ENCODE measurements around the gene KRT81. TPM values are rescaled to one million over a fixed set of nuclear protein-coding genes. Genes with fewer than 3 reads are reported as not detected.

Gene KRT81
- polyA plus RNA-seq, 1 donor from 2014 or later, result not detected

DNA sequence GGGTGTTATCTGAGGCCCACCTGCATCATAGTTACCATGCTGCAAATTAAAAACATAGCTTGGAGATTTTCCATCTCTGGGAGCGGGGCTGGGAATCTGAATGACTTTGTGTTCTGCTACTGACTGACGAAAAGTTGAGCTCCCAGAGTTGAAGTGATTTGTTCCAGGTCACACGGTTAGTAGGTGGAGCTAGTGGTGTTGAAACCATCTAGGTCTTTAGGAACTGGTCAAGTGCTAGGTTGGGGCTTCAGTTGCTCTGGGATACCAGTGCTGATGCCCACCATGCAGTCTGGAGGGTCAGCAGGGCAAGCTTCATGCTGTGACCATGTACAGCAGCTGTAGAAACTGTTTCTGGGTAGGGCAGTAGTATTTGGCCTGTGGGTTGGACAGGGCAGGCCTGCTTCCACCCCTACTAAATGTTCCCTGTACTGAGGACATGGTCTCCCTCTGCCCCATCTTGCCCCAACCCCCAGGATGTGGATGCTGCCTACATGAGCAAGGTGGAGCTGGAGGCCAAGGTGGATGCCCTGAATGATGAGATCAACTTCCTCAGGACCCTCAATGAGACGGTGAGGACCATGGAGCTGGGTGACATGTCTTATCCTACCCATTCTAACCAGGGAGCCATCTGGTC is 53.0 kb downstream of the KRT81 start:
- no peaks in the 10 kb centered on the region for H3K9me3 ChIP-seq (ENCODE audit: low read length)

DNA sequence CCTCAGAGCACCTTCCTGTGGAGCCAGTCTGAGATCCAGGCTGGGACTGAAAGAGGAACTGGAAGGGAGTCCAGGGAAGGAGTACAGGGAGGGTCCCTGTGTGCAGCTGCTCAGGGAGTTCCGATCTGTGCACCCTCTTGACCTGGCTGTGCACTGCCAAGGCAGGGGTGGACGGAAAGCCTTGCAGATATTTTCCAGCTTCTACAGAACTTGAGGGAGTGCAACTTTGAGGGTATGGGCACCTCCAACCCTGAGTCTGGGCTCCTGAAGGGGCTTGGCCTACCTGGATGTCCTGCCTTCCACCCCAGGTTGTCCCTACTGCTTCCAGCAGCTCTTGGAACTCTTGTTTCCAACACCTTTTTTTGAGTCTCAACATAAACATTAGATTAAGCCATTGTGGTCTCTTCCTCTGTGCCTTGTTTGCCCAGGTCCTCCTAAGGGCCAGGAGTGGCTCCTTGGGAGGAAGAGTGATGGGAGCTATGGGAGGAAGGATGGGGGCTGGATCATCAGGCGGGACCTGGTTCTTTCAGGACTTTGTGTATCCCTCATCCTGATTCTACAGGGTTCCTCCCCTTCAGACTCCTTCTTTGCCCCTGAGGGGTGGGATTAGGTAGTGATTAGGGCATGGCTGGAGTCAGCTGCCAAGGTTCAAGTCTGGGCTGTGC is 54.8 kb downstream of the KRT81 start:
- H3K27me3 ChIP-seq (ENCODE audit: insufficient read depth, low read depth, low read length), result peaks cover 36% of the 10 kb centered on the region
- no peaks in the 10 kb centered on the region for H3K36me3 ChIP-seq (ENCODE audit: insufficient read depth, low read length)
- no peaks in the 10 kb centered on the region for H4K20me1 ChIP-seq (ENCODE audit: insufficient read depth)
- no peaks in the 10 kb centered on the region for H3K9me2 ChIP-seq (ENCODE audit: insufficient read depth, low read length)
- H3K9me3 ChIP-seq (ENCODE audit: low read length), result no peaks in the 10 kb centered on the region
- H3K79me2 ChIP-seq (replicated peaks; ENCODE audit: insufficient read depth, low read length), result no peaks in the 10 kb centered on the region
- H3F3A ChIP-seq (ENCODE audit: insufficient read depth, low read length, poor library complexity, severe bottlenecking), result no peaks in the 10 kb centered on the region
- H3K9ac ChIP-seq (ENCODE audit: low read length), result no peak overlapping the region
- TF ChIP-seq RAD21 (conservative IDR thresholded peaks at IDR 0.05) (no peak), EZH2 (IDR thresholded peaks at IDR 0.05; ENCODE audit: borderline replicate concordance, insufficient read depth, low read length, poor library complexity, severe bottlenecking) (no peak), EP300 (conservative IDR thresholded peaks at IDR 0.05; ENCODE audit: poor library complexity, severe bottlenecking) (no peak), POLR2AphosphoS5 (IDR thresholded peaks at IDR 0.05) (no peak), SMC3 (conservative IDR thresholded peaks at IDR 0.05; ENCODE audit: poor library complexity) (no peak), MXI1 (conservative IDR thresholded peaks at IDR 0.05; ENCODE audit: poor library complexity, severe bottlenecking) (no peak), TAF1 (IDR thresholded peaks at IDR 0.05; ENCODE audit: low read depth) (no peak)
- TF ChIP-seq, protein P1, sequence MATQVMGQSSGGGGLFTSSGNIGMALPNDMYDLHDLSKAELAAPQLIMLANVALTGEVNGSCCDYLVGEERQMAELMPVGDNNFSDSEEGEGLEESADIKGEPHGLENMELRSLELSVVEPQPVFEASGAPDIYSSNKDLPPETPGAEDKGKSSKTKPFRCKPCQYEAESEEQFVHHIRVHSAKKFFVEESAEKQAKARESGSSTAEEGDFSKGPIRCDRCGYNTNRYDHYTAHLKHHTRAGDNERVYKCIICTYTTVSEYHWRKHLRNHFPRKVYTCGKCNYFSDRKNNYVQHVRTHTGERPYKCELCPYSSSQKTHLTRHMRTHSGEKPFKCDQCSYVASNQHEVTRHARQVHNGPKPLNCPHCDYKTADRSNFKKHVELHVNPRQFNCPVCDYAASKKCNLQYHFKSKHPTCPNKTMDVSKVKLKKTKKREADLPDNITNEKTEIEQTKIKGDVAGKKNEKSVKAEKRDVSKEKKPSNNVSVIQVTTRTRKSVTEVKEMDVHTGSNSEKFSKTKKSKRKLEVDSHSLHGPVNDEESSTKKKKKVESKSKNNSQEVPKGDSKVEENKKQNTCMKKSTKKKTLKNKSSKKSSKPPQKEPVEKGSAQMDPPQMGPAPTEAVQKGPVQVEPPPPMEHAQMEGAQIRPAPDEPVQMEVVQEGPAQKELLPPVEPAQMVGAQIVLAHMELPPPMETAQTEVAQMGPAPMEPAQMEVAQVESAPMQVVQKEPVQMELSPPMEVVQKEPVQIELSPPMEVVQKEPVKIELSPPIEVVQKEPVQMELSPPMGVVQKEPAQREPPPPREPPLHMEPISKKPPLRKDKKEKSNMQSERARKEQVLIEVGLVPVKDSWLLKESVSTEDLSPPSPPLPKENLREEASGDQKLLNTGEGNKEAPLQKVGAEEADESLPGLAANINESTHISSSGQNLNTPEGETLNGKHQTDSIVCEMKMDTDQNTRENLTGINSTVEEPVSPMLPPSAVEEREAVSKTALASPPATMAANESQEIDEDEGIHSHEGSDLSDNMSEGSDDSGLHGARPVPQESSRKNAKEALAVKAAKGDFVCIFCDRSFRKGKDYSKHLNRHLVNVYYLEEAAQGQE (IDR thresholded peaks at IDR 0.05; ENCODE audit: borderline replicate concordance), result no peak
- TF ChIP-seq, protein P2, sequence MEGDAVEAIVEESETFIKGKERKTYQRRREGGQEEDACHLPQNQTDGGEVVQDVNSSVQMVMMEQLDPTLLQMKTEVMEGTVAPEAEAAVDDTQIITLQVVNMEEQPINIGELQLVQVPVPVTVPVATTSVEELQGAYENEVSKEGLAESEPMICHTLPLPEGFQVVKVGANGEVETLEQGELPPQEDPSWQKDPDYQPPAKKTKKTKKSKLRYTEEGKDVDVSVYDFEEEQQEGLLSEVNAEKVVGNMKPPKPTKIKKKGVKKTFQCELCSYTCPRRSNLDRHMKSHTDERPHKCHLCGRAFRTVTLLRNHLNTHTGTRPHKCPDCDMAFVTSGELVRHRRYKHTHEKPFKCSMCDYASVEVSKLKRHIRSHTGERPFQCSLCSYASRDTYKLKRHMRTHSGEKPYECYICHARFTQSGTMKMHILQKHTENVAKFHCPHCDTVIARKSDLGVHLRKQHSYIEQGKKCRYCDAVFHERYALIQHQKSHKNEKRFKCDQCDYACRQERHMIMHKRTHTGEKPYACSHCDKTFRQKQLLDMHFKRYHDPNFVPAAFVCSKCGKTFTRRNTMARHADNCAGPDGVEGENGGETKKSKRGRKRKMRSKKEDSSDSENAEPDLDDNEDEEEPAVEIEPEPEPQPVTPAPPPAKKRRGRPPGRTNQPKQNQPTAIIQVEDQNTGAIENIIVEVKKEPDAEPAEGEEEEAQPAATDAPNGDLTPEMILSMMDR (IDR thresholded peaks at IDR 0.05; ENCODE audit: poor library complexity, severe bottlenecking), result no peak
- no peak overlapping the region for H3K4me3 ChIP-seq (ENCODE audit: low read length)
- no peak overlapping the region for H2AFZ ChIP-seq (ENCODE audit: low read depth, low read length)
- H3K27ac ChIP-seq (ENCODE audit: low read length), result no peak overlapping the region
- no peak overlapping the region for H3K4me2 ChIP-seq (ENCODE audit: low read length)

More for the DNA sequence above, 53.0 kb downstream of the KRT81 start:
- H3K27ac ChIP-seq (ENCODE audit: low read length), result no peak overlapping the region
- no peaks in the 10 kb centered on the region for H3K79me2 ChIP-seq (replicated peaks; ENCODE audit: insufficient read depth, low read length)
- TF ChIP-seq POLR2AphosphoS5 (IDR thresholded peaks at IDR 0.05) (no peak), EP300 (conservative IDR thresholded peaks at IDR 0.05; ENCODE audit: poor library complexity, severe bottlenecking) (no peak), RAD21 (conservative IDR thresholded peaks at IDR 0.05) (no peak), EZH2 (IDR thresholded peaks at IDR 0.05; ENCODE audit: borderline replicate concordance, insufficient read depth, low read length, poor library complexity, severe bottlenecking) (no peak), SMC3 (conservative IDR thresholded peaks at IDR 0.05; ENCODE audit: poor library complexity) (no peak), MXI1 (conservative IDR thresholded peaks at IDR 0.05; ENCODE audit: poor library complexity, severe bottlenecking) (no peak), TAF1 (IDR thresholded peaks at IDR 0.05; ENCODE audit: low read depth) (no peak)
- TF ChIP-seq, protein P1 (IDR thresholded peaks at IDR 0.05; ENCODE audit: borderline replicate concordance), result no peak
- TF ChIP-seq, protein P2 (IDR thresholded peaks at IDR 0.05; ENCODE audit: poor library complexity, severe bottlenecking), result no peak
- no peak overlapping the region for H3K4me2 ChIP-seq (ENCODE audit: low read length)
- no peak overlapping the region for H3K4me3 ChIP-seq (ENCODE audit: low read length)
- H3K9me2 ChIP-seq (ENCODE audit: insufficient read depth, low read length), result no peaks in the 10 kb centered on the region
- no peaks in the 10 kb centered on the region for H3F3A ChIP-seq (ENCODE audit: insufficient read depth, low read length, poor library complexity, severe bottlenecking)
- no peak overlapping the region for H2AFZ ChIP-seq (ENCODE audit: low read depth, low read length)
- no peaks in the 10 kb centered on the region for H4K20me1 ChIP-seq (ENCODE audit: insufficient read depth)
- H3K36me3 ChIP-seq (ENCODE audit: insufficient read depth, low read length), result no peaks in the 10 kb centered on the region
- H3K9ac ChIP-seq (ENCODE audit: low read length), result no peak overlapping the region
- H3K27me3 ChIP-seq (ENCODE audit: insufficient read depth, low read depth, low read length), result peaks cover 18% of the 10 kb centered on the region
